Naive thymus-derived CD8-positive, alpha-beta T cell (primary cell): ENCODE data around the gene TCF3. TPM values are rescaled to one million over a fixed set of nuclear protein-coding genes. Genes with fewer than 3 reads are reported as not detected.

Experiments
- ATAC-seq, 2 donors: fragments of 150-1000 bp; cut with Tn5 transposase in 1 of 2; sonication (Bioruptor Pico), chemical (Tn5 transposase) in 1 of 2; 1 replicate in 1 of 2; 2 replicates in 1 of 2; pipeline ENCODE4 v1.10.0; 2021; ENCODE audit warnings: mild to moderate bottlenecking in 2 of 2, moderate library complexity in 2 of 2
- POLR2A ChIA-PET: fragments of 350-600 bp; sonication (Branson Sonifier 250); formaldehyde crosslinking; loops from one replicate; lab custom pipeline; 2021; ENCODE audit warnings: antibody characterized with exemption; lab: Charles Lee
- DNase-seq, 10 donors: peaks; one replicate each; pipeline versions ENCODE4 v3.0.0 to v3.0.0-alpha.2; 2020 to 2022
- H3K27ac Mint-ChIP-seq, 10 donors: one replicate each; pipeline ENCODE4 v1.8.0; 2020 to 2022; ENCODE audit warnings: mild to moderate bottlenecking in 10 of 10, mixed read lengths in 10 of 10, moderate library complexity in 4 of 10, inconsistent platforms in 1 of 10
- H3K27me3 Mint-ChIP-seq, 5 donors: one replicate each; pipeline ENCODE4 v1.8.0; 2021 to 2022; ENCODE audit warnings: mixed read lengths in 5 of 5
- H3K36me3 Mint-ChIP-seq, 3 donors: one replicate each; pipeline ENCODE4 v1.8.0; 2020 to 2022; ENCODE audit warnings: mixed read lengths in 3 of 3, mild to moderate bottlenecking in 2 of 3, inconsistent platforms in 1 of 3
- H3K4me1 Mint-ChIP-seq, 4 donors: one replicate each; pipeline ENCODE4 v1.8.0; 2021 to 2022; ENCODE audit warnings: mixed read lengths in 4 of 4
- H3K4me3 Mint-ChIP-seq, 10 donors: one replicate each; pipeline ENCODE4 v1.8.0; 2020 to 2022; ENCODE audit warnings: mild to moderate bottlenecking in 10 of 10, mixed read lengths in 10 of 10, moderate library complexity in 6 of 10, inconsistent platforms in 1 of 10
- H3K9me3 Mint-ChIP-seq, 9 donors: one replicate each; pipeline ENCODE4 v1.8.0; 2020 to 2022; ENCODE audit warnings: mixed read lengths in 9 of 9, mild to moderate bottlenecking in 3 of 9, inconsistent platforms in 1 of 9, moderate library complexity in 1 of 9
- polyA plus RNA-seq, 3 donors: library from polyadenylated mRNA; unstranded; fragments of 300-500 nt; fragmentation: Illumina TruSeq; gene quantifications; one replicate each; pipeline ENCODE4 v1.2.3, GENCODE V29; 2021
- total RNA-seq, 8 experiments: library from RNA in 2 of 8; stranded (reverse) in 2 of 8; gene quantifications; one replicate each; pipeline ENCODE4 v1.2.3 and lab custom pipeline; 2021 to 2026

TCF3 gene
- total and polyA plus RNA-seq, 5 experiments from 2014 or later = 7.8 to 102 (median 33.0) TPM

DNA sequence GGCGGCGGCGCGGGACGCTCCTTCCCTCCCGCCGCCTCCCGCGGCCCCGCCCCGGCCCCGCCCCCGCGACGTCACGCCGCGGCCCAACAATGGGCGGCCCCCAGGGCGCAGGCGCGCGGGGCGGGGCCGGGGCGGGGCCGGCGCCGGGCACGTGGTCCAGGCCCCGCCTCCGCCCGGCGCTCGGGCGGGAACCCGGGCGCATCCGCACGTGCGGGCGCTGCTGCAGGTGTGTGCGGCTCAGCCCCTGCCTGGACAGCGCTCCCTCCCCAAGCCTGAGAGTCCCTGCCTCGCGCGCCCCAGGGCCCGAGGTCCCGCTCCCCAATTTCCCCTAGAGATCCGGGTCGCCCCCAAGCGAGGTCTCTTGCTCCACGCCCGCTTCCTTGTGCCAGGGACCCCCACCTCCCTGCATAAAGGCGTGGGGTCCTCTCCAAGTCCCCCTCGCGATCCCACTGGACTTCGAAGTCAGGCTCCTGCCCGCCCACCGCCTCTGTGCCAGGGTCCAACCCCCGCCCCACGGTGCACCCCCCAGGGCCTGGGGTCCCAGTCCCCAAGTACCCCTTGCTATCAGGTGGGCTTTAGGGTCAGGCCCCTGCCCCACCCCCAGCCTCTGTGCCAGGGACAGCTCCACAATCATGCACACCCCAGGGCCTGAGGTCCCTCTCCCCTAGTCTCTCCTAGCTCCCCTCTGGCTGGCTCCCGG lies 83.9 kb downstream of the TCF3 start, which contains the start of gene MEX3D:
Gene MEX3D, minus strand, starts transcription at position 6 of the 700 bp plus-strand sequence. CDS start 267 bp downstream, outside the sequence.
- H3K27me3 Mint-ChIP-seq = peaks cover 0 to 4% (median 0%) of the 10 kb centered on the region in 5 donors
- POLR2A ChIA-PET = interaction anchor here (1.1 kb wide), 1 partner anchor 33 kb away, joined by 3 read pairs; no protein-coding TSS in a partner anchor
- ATAC-seq (peak; percentile 87 to 95), DNase-seq (peak; percentile 62 to 98 (median 82))
- H3K4me1 Mint-ChIP-seq = peaks cover 4 to 9% (median 5%) of the 10 kb centered on the region in 4 donors
- H3K4me3 Mint-ChIP-seq = peak within 1 kb of the TSS; percentile 18 to 74 (median 53)
- no peaks in the 10 kb centered on the region for H3K36me3 Mint-ChIP-seq
- H3K9me3 Mint-ChIP-seq = no peaks in the 10 kb centered on the region
- peak within 1 kb of the TSS in 3 of 10 donors; percentile 8 to 49 (median 34) for H3K27ac Mint-ChIP-seq

DNA sequence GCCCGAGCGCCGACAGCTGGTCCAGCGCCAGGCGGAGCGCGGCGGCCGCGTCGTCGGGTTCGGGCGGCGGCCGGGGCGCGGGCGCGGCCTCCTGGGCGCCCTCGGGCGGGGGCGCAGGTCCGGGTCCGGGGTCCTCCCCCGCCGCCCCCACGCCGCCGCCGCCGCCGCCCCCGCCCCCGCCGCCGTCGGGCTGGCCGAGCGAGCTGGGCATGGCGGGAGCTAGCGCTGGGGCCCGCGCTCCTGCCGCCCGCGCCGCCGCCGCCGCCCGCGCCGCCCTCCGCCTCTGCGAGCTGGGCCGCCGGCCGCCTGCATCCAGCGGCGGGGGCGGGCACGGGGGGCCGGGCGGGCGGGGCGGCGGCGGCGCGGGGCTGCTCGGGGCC lies 84.6 kb downstream of the TCF3 start:
- peaks cover 0 to 4% (median 0%) of the 10 kb centered on the region in 5 donors for H3K27me3 Mint-ChIP-seq
- POLR2A ChIA-PET = interaction anchor here (1.1 kb wide), 1 partner anchor 34 kb away, joined by 3 read pairs; no protein-coding TSS in a partner anchor
- ATAC-seq (peak; percentile 43 to 58), DNase-seq (no peak)
- H3K27ac Mint-ChIP-seq = no peak overlapping the region
- H3K4me1 Mint-ChIP-seq = peaks cover 4 to 9% (median 5%) of the 10 kb centered on the region in 4 donors
- H3K9me3 Mint-ChIP-seq = no peaks in the 10 kb centered on the region
- no peak overlapping the region for H3K4me3 Mint-ChIP-seq
- H3K36me3 Mint-ChIP-seq = no peaks in the 10 kb centered on the region

DNA sequence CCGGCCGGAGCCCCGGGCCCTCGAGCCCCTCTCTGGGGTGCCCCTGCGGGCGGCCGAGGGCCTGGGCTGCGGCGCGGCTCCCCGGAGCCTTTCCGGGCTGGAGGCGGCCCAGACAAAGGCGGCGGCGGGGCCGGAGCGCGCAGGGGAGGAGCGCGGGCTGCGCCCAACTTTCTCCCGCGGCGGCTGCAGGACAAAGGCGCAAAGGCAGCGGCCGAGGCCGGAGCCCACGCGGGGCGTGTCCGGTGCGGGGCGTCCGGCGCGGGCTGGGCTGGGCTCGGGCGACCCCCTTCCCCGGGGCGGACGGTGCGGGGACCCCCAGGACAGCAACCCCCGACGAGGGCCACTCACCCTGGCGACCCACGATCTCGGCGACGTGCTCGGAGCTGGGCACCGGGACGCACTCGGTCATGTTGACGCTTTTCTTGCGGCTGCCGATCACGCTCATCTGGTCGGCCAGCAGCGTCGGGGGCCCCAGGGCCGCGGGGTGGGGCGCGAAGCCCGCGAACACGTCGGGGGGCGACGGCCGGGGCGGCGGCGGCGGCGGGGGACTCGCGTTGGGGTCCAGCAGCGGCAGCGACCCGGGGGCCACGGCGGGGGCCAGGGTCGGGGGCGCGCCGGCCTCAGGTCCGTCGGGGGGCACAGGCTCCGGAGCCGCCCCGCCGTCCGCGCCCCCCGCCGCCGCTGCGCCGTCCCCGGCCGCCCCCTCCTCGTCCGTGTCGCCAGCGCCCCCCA lies 85.1 kb downstream of the TCF3 start:
- Mint-ChIP-seq H3K27me3 (peaks cover 0 to 4% (median 0%) of the 10 kb centered on the region in 5 donors), H3K36me3 (no peaks in the 10 kb centered on the region), H3K9me3 (no peaks in the 10 kb centered on the region), H3K4me1 (peaks cover 4 to 9% (median 5%) of the 10 kb centered on the region in 4 donors), H3K27ac (peak overlapping the region in 1 of 10 donors; percentile 34), H3K4me3 (peak overlapping the region in 1 of 10 donors; percentile 22)
- POLR2A ChIA-PET = interaction anchor here (1.1 kb wide), 2 partner anchors 34 to 85 kb away, joined by 3 read pairs; no protein-coding TSS in a partner anchor
- DNase-seq = peak in 4 of 10 donors; percentile 10 to 58 (median 18)
- ATAC-seq = peak in 1 of 2 donors; percentile 25

DNA sequence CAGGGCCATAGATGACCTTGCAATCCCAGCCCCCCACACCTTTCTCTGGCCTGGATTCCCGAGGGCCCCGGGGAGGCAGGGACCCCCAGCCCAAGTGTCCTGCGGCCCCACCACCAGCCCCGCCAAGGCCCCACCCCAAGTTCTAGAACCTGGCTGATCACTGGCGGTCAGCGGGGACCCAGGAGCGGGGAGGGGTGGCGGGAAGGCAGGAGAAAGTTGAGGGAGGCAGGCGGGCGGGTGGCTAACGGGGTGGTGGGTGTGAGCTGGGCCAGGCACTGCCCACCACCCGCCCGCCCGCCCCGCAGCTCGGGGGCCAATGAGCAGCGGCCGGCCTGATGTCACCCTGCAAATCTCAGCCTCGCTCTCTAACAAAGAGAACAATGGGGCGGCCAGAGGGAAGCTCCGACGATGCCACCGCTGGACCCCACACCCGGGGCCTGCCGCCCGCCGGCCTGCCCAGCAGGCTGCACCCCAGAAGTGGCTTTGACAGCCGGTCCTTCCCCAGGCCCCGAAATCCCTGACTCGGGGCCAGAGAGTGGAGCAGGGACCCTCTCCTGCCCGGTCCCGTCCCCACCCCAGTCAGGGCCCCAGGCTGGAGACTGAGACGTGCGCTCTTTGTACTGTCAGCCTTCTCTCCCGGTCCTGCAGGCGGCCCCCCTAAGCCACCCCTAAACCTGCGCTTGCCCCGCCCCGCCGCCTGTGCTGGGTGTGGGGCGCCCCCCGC lies 85.9 kb downstream of the TCF3 start:
- ATAC-seq (peak in 1 of 2 donors; percentile 5), DNase-seq (peak in 1 of 10 donors; percentile 13)
- H3K4me1 Mint-ChIP-seq = peaks cover 4 to 9% (median 5%) of the 10 kb centered on the region in 4 donors
- H3K4me3 Mint-ChIP-seq = peak overlapping the region in 2 of 10 donors; percentile 34 to 45
- POLR2A ChIA-PET = interaction anchor here (1.1 kb wide), 1 partner anchor 86 kb away, joined by 3 read pairs; no protein-coding TSS in a partner anchor
- no peaks in the 10 kb centered on the region for H3K36me3 Mint-ChIP-seq
- H3K27me3 Mint-ChIP-seq = peaks cover 0 to 4% (median 0%) of the 10 kb centered on the region in 5 donors
- H3K9me3 Mint-ChIP-seq = no peaks in the 10 kb centered on the region
- no peak overlapping the region for H3K27ac Mint-ChIP-seq

DNA sequence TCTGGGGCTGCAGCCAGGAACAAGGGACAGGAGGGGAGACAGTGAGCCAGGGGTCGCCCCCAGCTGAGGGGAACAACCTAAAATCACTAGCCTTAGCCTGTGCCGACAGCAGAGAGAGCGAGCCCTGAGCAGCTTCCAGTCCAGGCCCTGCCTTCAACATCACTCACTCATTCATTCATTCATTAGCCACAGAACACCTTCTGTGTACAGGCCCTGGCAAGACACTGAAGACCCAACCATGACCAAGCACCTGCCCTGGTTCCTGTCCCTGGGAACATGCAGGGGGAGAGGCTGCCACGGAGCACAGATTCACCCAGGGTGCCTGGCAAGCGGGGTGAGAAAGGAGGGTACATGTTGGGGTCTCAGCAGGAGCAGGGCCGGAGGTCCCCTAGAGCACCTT lies 89.2 kb downstream of the TCF3 start:
- Mint-ChIP-seq H3K27ac (peak overlapping the region in 1 of 10 donors; percentile 18), H3K27me3 (no peaks in the 10 kb centered on the region), H3K36me3 (no peaks in the 10 kb centered on the region), H3K9me3 (no peaks in the 10 kb centered on the region), H3K4me1 (peaks cover 0 to 6% (median 0%) of the 10 kb centered on the region in 4 donors), H3K4me3 (peak overlapping the region in 1 of 10 donors; percentile 4)
- DNase-seq (peak in 1 of 10 donors; percentile 21), ATAC-seq (no peak)
- POLR2A ChIA-PET = no interaction called here

DNA sequence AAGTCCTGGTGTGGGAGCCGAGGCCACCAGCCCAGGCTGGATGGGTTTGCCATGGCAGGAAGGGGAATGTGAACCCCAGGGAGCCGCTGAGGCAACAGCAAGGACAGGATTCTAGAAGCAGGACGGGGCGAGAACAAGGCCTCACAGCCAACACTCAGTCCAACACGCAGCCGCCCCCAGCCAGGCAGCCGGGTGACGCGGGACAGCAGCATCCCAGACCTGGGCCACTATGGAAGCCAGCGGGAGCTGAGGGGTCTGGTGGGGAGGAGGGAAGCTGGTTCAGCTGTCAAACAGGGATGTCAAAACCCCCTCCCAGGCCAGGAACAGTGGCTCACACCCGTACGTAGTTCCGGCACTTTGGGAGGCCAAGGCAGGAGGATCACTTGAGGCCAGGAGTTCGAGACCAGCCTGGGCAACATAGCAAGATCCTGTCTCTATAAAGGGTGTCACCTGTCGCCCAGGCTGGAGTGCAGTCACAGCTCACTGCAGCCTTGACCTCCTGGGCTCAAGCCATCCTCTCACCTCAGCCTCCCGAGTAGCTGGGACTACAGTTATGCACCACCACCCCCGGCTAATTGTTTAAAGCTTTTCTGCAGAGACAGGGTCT lies 91.1 kb downstream of the TCF3 start:
- POLR2A ChIA-PET = no interaction called here
- H3K36me3 Mint-ChIP-seq = no peaks in the 10 kb centered on the region
- no peak overlapping the region for H3K4me3 Mint-ChIP-seq
- DNase-seq = peak in 1 of 10 donors; percentile 50
- H3K4me1 Mint-ChIP-seq = peaks cover 0 to 6% (median 0%) of the 10 kb centered on the region in 4 donors
- no peak overlapping the region for H3K27ac Mint-ChIP-seq
- no peaks in the 10 kb centered on the region for H3K27me3 Mint-ChIP-seq
- ATAC-seq = no peak
- H3K9me3 Mint-ChIP-seq = no peaks in the 10 kb centered on the region

DNA sequence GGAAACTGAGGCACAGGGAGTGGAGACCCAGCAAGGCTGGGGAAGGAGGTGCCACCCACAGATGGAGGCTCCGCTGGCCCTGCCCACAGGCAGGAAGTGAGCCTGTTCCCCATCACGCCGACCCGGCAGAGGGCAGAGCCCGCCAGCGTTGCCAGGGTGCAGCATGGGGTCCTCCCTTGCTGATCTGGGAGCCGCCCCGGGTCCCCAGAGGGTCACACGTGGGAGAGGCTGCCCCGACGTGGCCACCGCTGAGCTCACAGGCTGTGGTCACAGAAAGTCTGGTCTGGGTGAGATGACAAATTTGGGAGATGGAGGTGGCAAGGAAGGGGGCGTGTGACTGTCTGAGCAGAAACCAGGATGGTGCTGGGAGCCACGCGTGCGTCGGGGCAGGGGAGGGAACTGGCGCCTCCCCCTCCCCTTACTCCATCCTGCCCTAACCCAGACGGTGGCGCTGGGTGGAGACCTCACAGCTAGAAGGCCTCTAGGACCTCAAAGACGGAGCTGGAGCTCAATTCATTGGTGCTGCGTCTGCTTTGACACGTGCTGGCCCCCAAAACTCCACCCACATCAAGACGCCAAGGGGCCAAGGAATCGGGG lies 92.0 kb downstream of the TCF3 start:
- H3K4me3 Mint-ChIP-seq = no peak overlapping the region

More for the DNA sequence above, 92.0 kb downstream of the TCF3 start:
- no peak for DNase-seq
- Mint-ChIP-seq H3K4me1 (peaks cover 0 to 6% (median 0%) of the 10 kb centered on the region in 4 donors), H3K36me3 (no peaks in the 10 kb centered on the region), H3K27me3 (no peaks in the 10 kb centered on the region), H3K9me3 (no peaks in the 10 kb centered on the region), H3K27ac (no peak overlapping the region)
- ATAC-seq = no peak
- POLR2A ChIA-PET = no interaction called here

Other genes with a start within 250 kb of the TCF3 start
- 100 to 1,000 TPM; 166 TPM for gene DAZAP1, start 245.0 kb downstream of the TCF3 start, total RNA-seq
- gene DAZAP1, start 245.0 kb downstream of the TCF3 start, polyA plus RNA-seq = 1 to 10 TPM; 5.9 to 8.5 (median 7.5) TPM
- gene RPS15, start 214.2 kb downstream of the TCF3 start, total RNA-seq = 1,000 to 10,000 TPM; 1,886 to 1,928 TPM
- gene RPS15, start 214.2 kb downstream of the TCF3 start, polyA plus RNA-seq = 1,000 to 10,000 TPM; 3,438 to 4,304 (median 3,489) TPM
- under 1 TPM; 0.08 to 0.29 TPM for gene APC2, start 202.5 kb downstream of the TCF3 start, total RNA-seq
- gene APC2, start 202.5 kb downstream of the TCF3 start, polyA plus RNA-seq = not detected
- 10 to 100 TPM; 58.3 to 59.7 TPM for gene C19orf25, start 173.4 kb downstream of the TCF3 start, total RNA-seq
- 10 to 100 TPM; 31.3 to 50.3 (median 32.5) TPM for gene C19orf25, start 173.4 kb downstream of the TCF3 start, polyA plus RNA-seq
- gene PCSK4, start 162.3 kb downstream of the TCF3 start, total RNA-seq = 10 to 100 TPM; 11.1 to 12.0 TPM
- gene PCSK4, start 162.3 kb downstream of the TCF3 start, polyA plus RNA-seq = 1 to 10 TPM in 2 of 3 donors, under 1 TPM in 1; 0.35 to 1.3 (median 1.2) TPM
- gene REEP6, start 161.4 kb downstream of the TCF3 start, total RNA-seq = 1 to 10 TPM; 4.8 to 4.9 TPM
- gene REEP6, start 161.4 kb downstream of the TCF3 start, polyA plus RNA-seq = 1 to 10 TPM; 4.7 to 7.7 (median 6.0) TPM
- 1 to 10 TPM; 2.5 to 4.5 TPM for gene ADAMTSL5, start 139.6 kb downstream of the TCF3 start, total RNA-seq
- 1 to 10 TPM in 2 of 3 donors, under 1 TPM in 1; 0.47 to 2.9 (median 1.7) TPM for gene ADAMTSL5, start 139.6 kb downstream of the TCF3 start, polyA plus RNA-seq
- gene PLK5, start 128.5 kb downstream of the TCF3 start, total RNA-seq = not detected
- not detected for gene PLK5, start 128.5 kb downstream of the TCF3 start, polyA plus RNA-seq
- 1 to 10 TPM; 3.0 to 4.4 TPM for gene MEX3D, start 84.3 kb downstream of the TCF3 start, total RNA-seq
- gene MEX3D, start 84.3 kb downstream of the TCF3 start, polyA plus RNA-seq = under 1 TPM in 1 of 3 donors, not detected in 2; 0.08 TPM
- 10 to 100 TPM; 74.2 to 77.4 TPM for gene MBD3, start 59.8 kb downstream of the TCF3 start, total RNA-seq
- gene MBD3, start 59.8 kb downstream of the TCF3 start, polyA plus RNA-seq = 10 to 100 TPM in 2 of 3 donors, 1 to 10 TPM in 1; 9.6 to 23.5 (median 12.8) TPM
- 100 to 1,000 TPM; 130 to 132 TPM for gene UQCR11, start 47.2 kb downstream of the TCF3 start, total RNA-seq
- 100 to 1,000 TPM; 545 to 646 (median 558) TPM for gene UQCR11, start 47.2 kb downstream of the TCF3 start, polyA plus RNA-seq
- not detected for gene ONECUT3, start 100.9 kb upstream of the TCF3 start, total RNA-seq
- not detected for gene ONECUT3, start 100.9 kb upstream of the TCF3 start, polyA plus RNA-seq
- gene ATP8B3, start 159.7 kb upstream of the TCF3 start, total RNA-seq = 1 to 10 TPM; 1.6 to 1.8 TPM
- 1 to 10 TPM in 1 of 3 donors, under 1 TPM in 2; 0.52 to 1.3 (median 0.59) TPM for gene ATP8B3, start 159.7 kb upstream of the TCF3 start, polyA plus RNA-seq
- 10 to 100 TPM; 78.1 to 86.2 TPM for gene REXO1, start 195.9 kb upstream of the TCF3 start, total RNA-seq
- 1 to 10 TPM; 2.7 to 6.8 (median 3.1) TPM for gene REXO1, start 195.9 kb upstream of the TCF3 start, polyA plus RNA-seq
- 10 to 100 TPM; 18.5 to 19.9 TPM for gene KLF16, start 211.0 kb upstream of the TCF3 start, total RNA-seq
- under 1 TPM; 0.23 to 0.84 (median 0.36) TPM for gene KLF16, start 211.0 kb upstream of the TCF3 start, polyA plus RNA-seq
- gene ABHD17A, start 232.9 kb upstream of the TCF3 start, total RNA-seq = 100 to 1,000 TPM; 106 to 109 TPM
- gene ABHD17A, start 232.9 kb upstream of the TCF3 start, polyA plus RNA-seq = 100 to 1,000 TPM; 153 to 207 (median 155) TPM